Parietal lobe (tissue), 2 donors: ENCODE data around the gene NPIPB6. TPM values are rescaled to one million over a fixed set of nuclear protein-coding genes. Genes with fewer than 3 reads are reported as not detected.

Experiments used
- small RNA-seq: library from RNA; depleted of rRNA; stranded (forward); fragments of <200 nt; gene quantifications from one replicate; pipeline ENCODE3, GENCODE V24; 2014; ENCODE audit warnings: low replicate concordance
- total RNA-seq: library from RNA; depleted of rRNA; stranded (reverse); fragments of >200 nt; gene quantifications from one replicate; pipeline ENCODE4 v1.2.3, GENCODE V29; 2014

Gene NPIPB6
- 8.5 TPM for total RNA-seq

GRCh38 chr16:28363408-28363807 is at the start of gene NPIPB6:
Gene NPIPB6 (minus strand): TSS chr16:28363508. CDS start chr16:28362822, 686 bp downstream.

GRCh38 chr16:28403220-28404072 is 40.1 kb upstream of the NPIPB6 start, which contains the start of gene EIF3CL:
Gene EIF3CL (minus strand): TSS chr16:28403841. CDS start chr16:28403618, 223 bp downstream.

Small RNAs within 50 kb of the gene (small RNA-seq; reads per million reads assigned to genes)
- gene AC138904.2 (not detected), gene MIR6862-1 (not detected)

Other genes starting within 250 kb of the NPIPB6 start
- 129 TPM for gene XPO6, start 151.5 kb downstream of the NPIPB6 start, total RNA-seq
- 39.8 TPM for gene SBK1, start 71.0 kb downstream of the NPIPB6 start, total RNA-seq
- 116 TPM for gene EIF3CL, start 40.3 kb upstream of the NPIPB6 start, total RNA-seq
- gene NPIPB7, start 108.8 kb upstream of the NPIPB6 start, total RNA-seq: not detected
- 24.7 TPM for gene CLN3, start 128.6 kb upstream of the NPIPB6 start, total RNA-seq
- gene APOBR, start 131.1 kb upstream of the NPIPB6 start, total RNA-seq: 0.31 TPM
- not detected for gene IL27, start 143.3 kb upstream of the NPIPB6 start, total RNA-seq
- gene NUPR1, start 175.5 kb upstream of the NPIPB6 start, total RNA-seq: 0.31 TPM
- 21.3 TPM for gene SGF29, start 190.4 kb upstream of the NPIPB6 start, total RNA-seq
- 1.6 TPM for gene SULT1A2, start 233.5 kb upstream of the NPIPB6 start, total RNA-seq
- gene SULT1A1, start 246.5 kb upstream of the NPIPB6 start, total RNA-seq: 9.7 TPM